HG03469 (cell line): ENCODE data around the gene SCAF8.
"Not testable (repeated sequence)": the region's sequence is repeated elsewhere in the genome, so short reads cannot be mapped to it uniquely, and the experiment has no call there.

ENCODE experiments used
- ATAC-seq: cut with Tn5 transposase; IDR thresholded peaks from one replicate; pipeline ENCODE4 v1.9.1; 2021; ENCODE audit warnings: mild to moderate bottlenecking, moderate library complexity, moderate number of reproducible peaks; ENCODE audit not compliant: unreplicated experiment

The SCAF8 gene

GRCh38 chr6:154768280-154768679 is 35.1 kb downstream of the SCAF8 start:
- no peak for ATAC-seq

- peak; percentile 82 for ATAC-seq
Measured at GRCh38 chr6:154773610-154774089, 40.4 kb downstream of the SCAF8 start.

GRCh38 chr6:154779157-154779556 is 45.9 kb downstream of the SCAF8 start:
- not testable (repeated sequence) for ATAC-seq

GRCh38 chr6:154782193-154782592 is 49.0 kb downstream of the SCAF8 start:
- ATAC-seq: no peak

- no peak for ATAC-seq
Measured at GRCh38 chr6:154783229-154783628, 50.0 kb downstream of the SCAF8 start.

GRCh38 chr6:154785075-154785474 is 51.9 kb downstream of the SCAF8 start:
- ATAC-seq: no peak

GRCh38 chr6:154786144-154786868 is 53.1 kb downstream of the SCAF8 start:
- no peak for ATAC-seq

GRCh38 chr6:154791556-154792317 is 58.5 kb downstream of the SCAF8 start:
- no peak for ATAC-seq

- no peak for ATAC-seq
Measured at GRCh38 chr6:154792325-154792724, 59.1 kb downstream of the SCAF8 start.

- ATAC-seq: no peak
Measured at GRCh38 chr6:154792761-154793160, 59.5 kb downstream of the SCAF8 start.

GRCh38 chr6:154796484-154796883 is 63.3 kb downstream of the SCAF8 start:
- ATAC-seq: no peak

- no peak for ATAC-seq
Measured at GRCh38 chr6:154797857-154798256, 64.6 kb downstream of the SCAF8 start.

- no peak for ATAC-seq
Measured at GRCh38 chr6:154800338-154800737, 67.1 kb downstream of the SCAF8 start.

- ATAC-seq: no peak
Measured at GRCh38 chr6:154805288-154805911, 72.2 kb downstream of the SCAF8 start.

GRCh38 chr6:154806804-154807203 is 73.6 kb downstream of the SCAF8 start:
- ATAC-seq: no peak

GRCh38 chr6:154811663-154812062 is 78.4 kb downstream of the SCAF8 start:
- ATAC-seq: not testable (repeated sequence)

- ATAC-seq: peak; percentile 61
Measured at GRCh38 chr6:154814063-154814462, 80.8 kb downstream of the SCAF8 start.

GRCh38 chr6:154815938-154816820 is 83.0 kb downstream of the SCAF8 start:
- no peak for ATAC-seq

GRCh38 chr6:154821099-154821498 is 87.9 kb downstream of the SCAF8 start:
- no peak for ATAC-seq

- ATAC-seq: no peak
Measured at GRCh38 chr6:154821638-154822037, 88.4 kb downstream of the SCAF8 start.
